Putamen (tissue), 1 donor: ENCODE data around the gene DLGAP1.

Experiments used
- DNase-seq: peaks from one replicate; pipeline ENCODE4 v3.0.0-alpha.2; 2016; ENCODE audit warnings: low spot score

The DLGAP1 gene

GRCh38 chr18:4241090-4241617, 214.0 kb downstream of the DLGAP1 start:
- DNase-seq: no peak

- no peak for DNase-seq
Measured at GRCh38 chr18:4238966-4239365, 216.1 kb downstream of the DLGAP1 start.

GRCh38 chr18:4237664-4238041, 217.5 kb downstream of the DLGAP1 start:
- no peak for DNase-seq

- no peak for DNase-seq
Measured at GRCh38 chr18:4236940-4237663, 218.0 kb downstream of the DLGAP1 start.

- no peak for DNase-seq
Measured at GRCh38 chr18:4233468-4233867, 221.6 kb downstream of the DLGAP1 start.

GRCh38 chr18:4232656-4233055, 222.5 kb downstream of the DLGAP1 start:
- DNase-seq: no peak

GRCh38 chr18:4231260-4231659, 223.8 kb downstream of the DLGAP1 start:
- no peak for DNase-seq

GRCh38 chr18:4230450-4231168, 224.5 kb downstream of the DLGAP1 start:
- no peak for DNase-seq

GRCh38 chr18:4224031-4224704, 230.9 kb downstream of the DLGAP1 start:
- no peak for DNase-seq

GRCh38 chr18:4211111-4211837, 243.8 kb downstream of the DLGAP1 start:
- DNase-seq: no peak

- no peak for DNase-seq
Measured at GRCh38 chr18:4208366-4208765, 246.7 kb downstream of the DLGAP1 start.

GRCh38 chr18:4207383-4207985, 247.6 kb downstream of the DLGAP1 start:
- DNase-seq: no peak

GRCh38 chr18:4204438-4204720, 250.7 kb downstream of the DLGAP1 start:
- DNase-seq: no peak

GRCh38 chr18:4203568-4204437, 251.3 kb downstream of the DLGAP1 start:
- DNase-seq: no peak

GRCh38 chr18:4200399-4200798, 254.7 kb downstream of the DLGAP1 start:
- DNase-seq: no peak

- DNase-seq: no peak
Measured at GRCh38 chr18:4198956-4199355, 256.2 kb downstream of the DLGAP1 start.

GRCh38 chr18:4196351-4196750, 258.8 kb downstream of the DLGAP1 start:
- no peak for DNase-seq

- no peak for DNase-seq
Measured at GRCh38 chr18:4193086-4193485, 262.0 kb downstream of the DLGAP1 start.

- no peak for DNase-seq
Measured at GRCh38 chr18:4181882-4182568, 273.1 kb downstream of the DLGAP1 start.

GRCh38 chr18:4181086-4181485, 274.0 kb downstream of the DLGAP1 start:
- DNase-seq: no peak
